Trophoblast cell (in vitro differentiated cells and primary cell): ENCODE results near the gene ZSCAN12.
A peak's percentile ranks its signal among the peaks of the same experiment; 100 is the strongest.

Experiments used
- DNase-seq, 2 donors: peaks; one replicate each; pipeline ENCODE4 v3.0.0-alpha.2; 2016
- H2AFZ ChIP-seq: 2 replicates; pipeline ENCODE4 v1.6.1; 2013; ENCODE audit warnings: low read length, moderate library complexity, mild to moderate bottlenecking; ENCODE audit not compliant: insufficient read depth, poor library complexity
- H2AK5ac ChIP-seq: 2 replicates; pipeline ENCODE4 v1.6.1; 2013; ENCODE audit warnings: mild to moderate bottlenecking, low read length
- H2BK120ac ChIP-seq: 2 replicates; pipeline ENCODE4 v1.6.1; 2013; ENCODE audit warnings: low read length, mild to moderate bottlenecking, moderate library complexity; ENCODE audit not compliant: insufficient read depth, poor library complexity
- H2BK12ac ChIP-seq: 2 replicates; pipeline ENCODE4 v1.6.1; 2013; ENCODE audit warnings: mild to moderate bottlenecking, low read length, moderate library complexity
- H2BK5ac ChIP-seq: 2 replicates; pipeline ENCODE4 v1.6.1; 2013; ENCODE audit warnings: low read length, low read depth, moderate library complexity, mild to moderate bottlenecking; ENCODE audit not compliant: poor library complexity
- H3K14ac ChIP-seq: 2 replicates; pipeline ENCODE4 v1.6.1; 2013; ENCODE audit warnings: mild to moderate bottlenecking, low read length
- H3K18ac ChIP-seq: 2 replicates; pipeline ENCODE4 v1.6.1; 2013; ENCODE audit warnings: mild to moderate bottlenecking, low read length
- H3K23ac ChIP-seq: 2 replicates; pipeline ENCODE4 v1.6.1; 2013; ENCODE audit warnings: low read length
- H3K27ac ChIP-seq: 2 replicates; pipeline ENCODE4 v1.5.1; 2013; ENCODE audit warnings: low read depth, mild to moderate bottlenecking, inconsistent platforms, low read length, moderate library complexity
- H3K27me3 ChIP-seq: 2 replicates; pipeline ENCODE4 v1.6.1; 2013; ENCODE audit warnings: inconsistent platforms, mild to moderate bottlenecking, low read length, moderate library complexity; ENCODE audit not compliant: insufficient read depth
- H3K36me3 ChIP-seq, 2 experiments: 1 replicate in 1 of 2; 2 replicates in 1 of 2; pipeline ENCODE4 v1.6.1; 2013; ENCODE audit warnings: low read length in 2 of 2, mild to moderate bottlenecking in 2 of 2, moderate library complexity in 1 of 2; ENCODE audit not compliant: insufficient read depth in 2 of 2, control insufficient read depth in 1 of 2
- H3K4ac ChIP-seq: 2 replicates; pipeline ENCODE4 v1.6.1; 2013; ENCODE audit warnings: low read depth, mild to moderate bottlenecking, low read length, moderate library complexity
- H3K4me1 ChIP-seq, 2 experiments: 1 replicate in 1 of 2; 2 replicates in 1 of 2; pipeline ENCODE4 v1.6.1; 2013; ENCODE audit warnings: low read length in 2 of 2, mild to moderate bottlenecking in 2 of 2, moderate library complexity in 1 of 2; ENCODE audit not compliant: insufficient read depth in 2 of 2, control insufficient read depth in 1 of 2
- H3K4me2 ChIP-seq: 2 replicates; pipeline ENCODE4 v1.6.1; 2013; ENCODE audit warnings: inconsistent platforms, mild to moderate bottlenecking, low read length, moderate library complexity
- H3K4me3 ChIP-seq: 2 replicates; pipeline ENCODE4 v1.5.1; 2013; ENCODE audit warnings: mild to moderate bottlenecking, low read depth, low read length, inconsistent platforms
- H3K79me1 ChIP-seq: one replicate; pipeline ENCODE4 v1.6.1; 2013; ENCODE audit warnings: low read length
- H3K79me2 ChIP-seq: 2 replicates; pipeline ENCODE4 v1.6.1; 2013; ENCODE audit warnings: low read length, mild to moderate bottlenecking; ENCODE audit not compliant: control insufficient read depth, insufficient read depth, poor library complexity
- H3K9ac ChIP-seq: 2 replicates; pipeline ENCODE4 v1.6.1; 2013; ENCODE audit warnings: mild to moderate bottlenecking, low read length
- H3K9me3 ChIP-seq: 2 replicates; pipeline ENCODE4 v1.6.1; 2013; ENCODE audit warnings: low read depth, mild to moderate bottlenecking, control low read depth, inconsistent platforms, low read length; ENCODE audit not compliant: insufficient read depth
- H4K12ac ChIP-seq: 2 replicates; pipeline ENCODE4 v1.6.1; 2013; ENCODE audit warnings: low read depth, mild to moderate bottlenecking, low read length, moderate library complexity
- H4K8ac ChIP-seq: 2 replicates; pipeline ENCODE4 v1.6.1; 2013; ENCODE audit warnings: low read depth, mild to moderate bottlenecking, low read length, moderate library complexity
- H4K91ac ChIP-seq: one replicate; pipeline ENCODE4 v1.6.1; 2013; ENCODE audit warnings: low read depth, mild to moderate bottlenecking, low read length, moderate library complexity
- WGBS: extraction: QIAGEN DNeasy Blood & Tissue Kit; methylation state at CpG from one replicate; pipeline ENCODE4 v1.1.7; 2013; ENCODE audit warnings: missing lambda C conversion rate; ENCODE audit not compliant: insufficient read length, insufficient coverage; ENCODE audit errors: extremely low coverage; 5-methylcytosine and 5-hydroxymethylcytosine counted together

The ZSCAN12 gene

GRCh38 chr6:28351493-28351925, 48.0 kb downstream of the ZSCAN12 start:
- H3K18ac ChIP-seq: no peak overlapping the region
- no peaks in the 10 kb centered on the region for H3K27me3 ChIP-seq
- no peak overlapping the region for H2BK5ac ChIP-seq
- H4K8ac ChIP-seq: no peak overlapping the region
- no peak overlapping the region for H3K4ac ChIP-seq
- H3K79me1 ChIP-seq: peaks cover 5% of the 10 kb centered on the region
- no peak overlapping the region for H2AK5ac ChIP-seq
- H3K36me3 ChIP-seq: peaks cover 0 to 5% of the 10 kb centered on the region in 2 experiments
- no peak overlapping the region for H3K27ac ChIP-seq
- no peak overlapping the region for H3K4me2 ChIP-seq
- no peak for DNase-seq
- peaks cover 3% of the 10 kb centered on the region for H3K9me3 ChIP-seq
- H3K79me2 ChIP-seq: peaks cover 4% of the 10 kb centered on the region
- H2AFZ ChIP-seq: no peak overlapping the region
- H3K14ac ChIP-seq: no peak overlapping the region
- no peak overlapping the region for H3K4me3 ChIP-seq
- H2BK12ac ChIP-seq: no peak overlapping the region
- no peak overlapping the region for H4K12ac ChIP-seq
- H2BK120ac ChIP-seq: no peak overlapping the region
- 83% methylated on average over 1 of the region's 2 CpGs for WGBS
- H3K4me1 ChIP-seq: peaks cover 0 to 6% of the 10 kb centered on the region in 2 experiments
- no peak overlapping the region for H4K91ac ChIP-seq
- no peak overlapping the region for H3K23ac ChIP-seq
- no peak overlapping the region for H3K9ac ChIP-seq

- H3K23ac ChIP-seq: no peak overlapping the region
- H3K79me2 ChIP-seq: peaks cover 4% of the 10 kb centered on the region
- peaks cover 0 to 5% of the 10 kb centered on the region in 2 experiments for H3K36me3 ChIP-seq
- peaks cover 5% of the 10 kb centered on the region for H3K79me1 ChIP-seq
- no peak for DNase-seq
- no CpG with 5 or more reads among the region's 2 CpGs for WGBS
- no peak overlapping the region for H2BK12ac ChIP-seq
- H3K14ac ChIP-seq: no peak overlapping the region
- H3K9ac ChIP-seq: no peak overlapping the region
- H3K4me2 ChIP-seq: no peak overlapping the region
- no peak overlapping the region for H2AFZ ChIP-seq
- no peak overlapping the region for H3K27ac ChIP-seq
- peak overlapping the region; percentile 52 for H3K4ac ChIP-seq
- peaks cover 0 to 6% of the 10 kb centered on the region in 2 experiments for H3K4me1 ChIP-seq
- no peak overlapping the region for H3K4me3 ChIP-seq
- H4K12ac ChIP-seq: no peak overlapping the region
- H2BK120ac ChIP-seq: no peak overlapping the region
- no peak overlapping the region for H2AK5ac ChIP-seq
- no peak overlapping the region for H3K18ac ChIP-seq
- H3K9me3 ChIP-seq: peaks cover 3% of the 10 kb centered on the region
- no peaks in the 10 kb centered on the region for H3K27me3 ChIP-seq
- H4K8ac ChIP-seq: no peak overlapping the region
- H2BK5ac ChIP-seq: no peak overlapping the region
- no peak overlapping the region for H4K91ac ChIP-seq
These were observed 48.5 kb downstream of the ZSCAN12 start for GRCh38 chr6:28351087-28351486.

- Histone ChIP-seq H3K14ac (peak within 1 kb of the TSS; percentile 63), H3K27me3 (no peaks in the 10 kb centered on the region), H4K8ac (peak within 1 kb of the TSS; percentile 92), H3K4me2 (peak within 1 kb of the TSS; percentile 65), H2BK120ac (peak within 1 kb of the TSS; percentile 56), H3K9ac (peak within 1 kb of the TSS; percentile 81), H3K27ac (peak within 1 kb of the TSS; percentile 48), H3K4me3 (peak within 1 kb of the TSS; percentile 92), H3K36me3 (peaks cover 0 to 5% of the 10 kb centered on the region in 2 experiments), H3K9me3 (peaks cover 3% of the 10 kb centered on the region), H4K12ac (peak within 1 kb of the TSS; percentile 79), H3K4me1 (peaks cover 0 to 3% of the 10 kb centered on the region in 2 experiments), H3K23ac (no peak within 1 kb of the TSS), H3K79me2 (peaks cover 4% of the 10 kb centered on the region), H2BK5ac (no peak within 1 kb of the TSS), H2AFZ (peak within 1 kb of the TSS; percentile 97), H3K79me1 (peaks cover 5% of the 10 kb centered on the region), H3K4ac (peak within 1 kb of the TSS; percentile 86), H2BK12ac (no peak within 1 kb of the TSS), H4K91ac (peak within 1 kb of the TSS; percentile 36), H3K18ac (peak within 1 kb of the TSS; percentile 81), H2AK5ac (peak within 1 kb of the TSS; percentile 52)
- no CpG with 5 or more reads among the region's 30 CpGs for WGBS
- peak; percentile 70 to 79 for DNase-seq
These were observed 49.4 kb downstream of the ZSCAN12 start, which contains the start of gene ZKSCAN3 for GRCh38 chr6:28349892-28350737. Gene ZKSCAN3, plus strand, starts transcription at chr6:28349947. Its CDS starts 9,640 bp downstream, at chr6:28359587.

GRCh38 chr6:28349344-28349891, 50.1 kb downstream of the ZSCAN12 start:
- no peak overlapping the region for H3K23ac ChIP-seq
- H3K4me3 ChIP-seq: no peak overlapping the region
- WGBS: no CpG with 5 or more reads among the region's 9 CpGs
- H3K4me2 ChIP-seq: peak overlapping the region; percentile 65
- H3K27ac ChIP-seq: no peak overlapping the region
- H3K36me3 ChIP-seq: peaks cover 0 to 5% of the 10 kb centered on the region in 2 experiments
- no peak for DNase-seq
- H3K79me1 ChIP-seq: peaks cover 5% of the 10 kb centered on the region
- H2BK120ac ChIP-seq: no peak overlapping the region
- no peak overlapping the region for H3K18ac ChIP-seq
- H4K8ac ChIP-seq: peak overlapping the region; percentile 47
- no peak overlapping the region for H4K91ac ChIP-seq
- peaks cover 4% of the 10 kb centered on the region for H3K79me2 ChIP-seq
- no peak overlapping the region for H2BK12ac ChIP-seq
- no peak overlapping the region for H4K12ac ChIP-seq
- no peak overlapping the region for H2AFZ ChIP-seq
- H3K27me3 ChIP-seq: no peaks in the 10 kb centered on the region
- H3K14ac ChIP-seq: no peak overlapping the region
- H2BK5ac ChIP-seq: no peak overlapping the region
- peaks cover 3% of the 10 kb centered on the region for H3K9me3 ChIP-seq
- H3K4ac ChIP-seq: no peak overlapping the region
- H2AK5ac ChIP-seq: no peak overlapping the region
- H3K4me1 ChIP-seq: peaks cover 0 to 3% of the 10 kb centered on the region in 2 experiments
- H3K9ac ChIP-seq: no peak overlapping the region
